OCI-LY1 (cell line): Measurements from ENCODE around the gene UBIAD1.

Experiments used
- EZH2 ChIP-seq: fragments of 200-600 bp; sonication (generic), shearing (Covaris generic); IDR thresholded peaks from 2 replicates; pipeline ENCODE4 v1.8.0; 2017; ENCODE audit warnings: borderline replicate concordance, mixed run types, mild to moderate bottlenecking, antibody characterized with exemption, low read length, moderate library complexity, mixed read lengths
- TF ChIP-seq, protein P1 (sequence below): fragments of 200-600 bp; sonication (generic), shearing (Covaris generic); IDR thresholded peaks from 2 replicates; pipeline ENCODE4 v1.5.1; 2017; ENCODE audit warnings: mild to moderate bottlenecking, antibody characterized with exemption, low read length, moderate library complexity, mixed read lengths

DNA sequence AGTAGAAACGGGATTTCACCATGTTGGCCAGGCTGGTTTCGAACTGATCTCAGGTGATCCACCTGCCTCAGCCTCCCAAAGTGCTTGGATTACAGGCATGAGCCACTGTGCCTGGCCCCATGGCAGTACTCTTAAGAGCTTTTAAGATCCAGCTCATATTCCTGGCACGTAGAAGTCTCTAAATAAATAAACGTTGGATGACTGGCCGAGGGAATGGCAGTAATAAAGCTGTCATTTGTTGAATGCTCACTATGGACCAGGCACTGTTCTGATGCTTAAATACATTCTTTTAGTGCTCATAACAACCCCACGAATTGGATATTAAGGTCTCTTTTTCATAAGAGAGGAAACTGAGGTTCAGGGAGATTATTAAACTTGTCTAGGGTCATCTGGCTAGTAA is 20.9 kb downstream of the UBIAD1 start:
- TF ChIP-seq, protein P1, sequence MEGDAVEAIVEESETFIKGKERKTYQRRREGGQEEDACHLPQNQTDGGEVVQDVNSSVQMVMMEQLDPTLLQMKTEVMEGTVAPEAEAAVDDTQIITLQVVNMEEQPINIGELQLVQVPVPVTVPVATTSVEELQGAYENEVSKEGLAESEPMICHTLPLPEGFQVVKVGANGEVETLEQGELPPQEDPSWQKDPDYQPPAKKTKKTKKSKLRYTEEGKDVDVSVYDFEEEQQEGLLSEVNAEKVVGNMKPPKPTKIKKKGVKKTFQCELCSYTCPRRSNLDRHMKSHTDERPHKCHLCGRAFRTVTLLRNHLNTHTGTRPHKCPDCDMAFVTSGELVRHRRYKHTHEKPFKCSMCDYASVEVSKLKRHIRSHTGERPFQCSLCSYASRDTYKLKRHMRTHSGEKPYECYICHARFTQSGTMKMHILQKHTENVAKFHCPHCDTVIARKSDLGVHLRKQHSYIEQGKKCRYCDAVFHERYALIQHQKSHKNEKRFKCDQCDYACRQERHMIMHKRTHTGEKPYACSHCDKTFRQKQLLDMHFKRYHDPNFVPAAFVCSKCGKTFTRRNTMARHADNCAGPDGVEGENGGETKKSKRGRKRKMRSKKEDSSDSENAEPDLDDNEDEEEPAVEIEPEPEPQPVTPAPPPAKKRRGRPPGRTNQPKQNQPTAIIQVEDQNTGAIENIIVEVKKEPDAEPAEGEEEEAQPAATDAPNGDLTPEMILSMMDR: no peak
- TF ChIP-seq EZH2: no peak
